SIG-M5 treated with dmso at 0.1 percent for 504 hours (cell line): ENCODE data around the gene SFRP5.
A peak's percentile ranks its signal among the peaks of the same experiment; 100 is the strongest.

Source experiments
- DNase-seq: peaks from one replicate; lab custom pipeline; 2025; ENCODE audit not compliant: unreplicated experiment; lab: John Stamatoyannopoulos, UW

The SFRP5 gene

GRCh38 chr10:97766996-97767924 lies 4.5 kb downstream of the SFRP5 start:
- no peak for DNase-seq

- no peak for DNase-seq
These were observed 5.5 kb downstream of the SFRP5 start for GRCh38 chr10:97766106-97766810.

GRCh38 chr10:97765201-97765600 lies 6.6 kb downstream of the SFRP5 start:
- no peak for DNase-seq

DNA sequence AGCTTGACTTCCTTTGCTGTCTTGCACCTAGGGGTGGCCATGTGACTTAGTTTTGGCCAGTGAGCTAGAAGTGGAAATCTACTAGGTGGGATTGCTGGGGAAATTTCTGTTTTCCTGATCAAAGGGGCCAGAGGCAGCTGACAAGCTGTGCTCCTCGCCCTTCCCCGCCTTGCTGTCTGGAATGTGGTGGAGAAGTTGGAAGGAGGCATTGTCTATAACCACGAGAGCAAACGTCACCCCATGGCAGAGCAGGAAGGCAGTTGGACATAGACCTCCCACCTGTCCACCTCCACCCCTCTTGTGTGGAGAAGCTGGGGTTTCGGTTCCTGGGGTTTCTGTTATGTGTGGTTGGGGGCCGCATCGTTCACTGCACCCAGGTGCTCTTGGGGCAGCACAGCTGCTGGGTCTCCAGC lies 7.3 kb downstream of the SFRP5 start:
- DNase-seq = no peak

GRCh38 chr10:97763947-97764346 lies 7.9 kb downstream of the SFRP5 start:
- DNase-seq = no peak

DNA sequence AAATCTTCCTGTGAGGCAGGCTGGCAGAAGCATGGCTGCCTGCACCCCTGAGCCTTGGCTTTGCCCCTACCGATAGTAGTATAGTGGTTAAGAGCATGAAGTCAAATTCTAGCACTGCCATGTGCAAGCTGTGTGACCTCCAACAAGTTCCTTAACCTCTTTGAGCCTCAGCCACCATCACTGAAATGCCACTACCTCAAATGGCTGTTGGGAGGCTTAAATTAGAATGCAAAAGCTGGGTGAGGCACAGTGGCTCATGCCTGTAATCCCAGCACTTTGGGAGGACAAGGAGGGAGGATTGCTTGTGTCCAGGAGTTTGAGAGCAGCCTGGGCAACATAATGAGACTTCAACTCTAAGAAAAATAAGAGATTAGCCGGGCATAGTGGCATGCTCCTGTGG lies 8.4 kb downstream of the SFRP5 start:
- DNase-seq = no peak

DNA sequence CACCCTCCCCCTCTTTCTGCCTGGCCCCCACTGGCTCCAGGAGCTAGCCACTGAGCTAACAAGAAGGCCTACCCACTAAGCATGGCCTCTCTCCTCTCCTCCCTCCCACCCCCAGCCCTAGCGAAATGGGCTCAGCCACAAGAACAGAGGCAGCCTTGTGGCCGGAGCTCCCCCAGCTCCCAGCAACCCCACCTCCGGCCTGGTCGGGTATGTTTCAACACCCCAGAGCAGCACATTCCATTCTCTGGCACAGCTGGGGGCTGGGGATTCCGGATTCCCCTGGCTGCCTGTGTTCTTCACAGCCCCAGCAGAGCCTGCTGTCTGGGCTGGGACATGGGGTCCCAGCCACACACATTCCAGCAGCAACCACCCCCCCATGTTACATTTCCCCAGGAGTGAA lies 9.0 kb downstream of the SFRP5 start:
- DNase-seq = no peak

DNA sequence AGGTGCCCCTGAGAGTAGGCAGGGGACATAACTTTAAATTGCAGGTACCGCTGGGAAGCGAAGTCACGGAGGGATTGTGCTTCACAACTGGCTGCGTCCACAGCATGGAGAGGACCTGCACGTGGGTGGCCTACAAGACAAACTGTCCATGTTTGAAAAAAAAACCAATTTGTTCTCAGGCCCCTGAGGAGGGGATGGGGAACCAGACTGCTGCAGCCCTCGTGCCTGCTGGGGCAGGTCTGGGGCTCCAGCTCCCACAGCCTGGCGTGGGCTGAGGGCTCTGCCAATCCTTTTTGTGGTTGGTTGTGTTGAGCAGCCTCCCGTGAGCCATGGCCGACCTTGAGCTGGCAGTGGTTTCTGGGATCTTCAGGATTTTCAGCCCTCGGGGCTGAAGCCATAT lies 9.7 kb downstream of the SFRP5 start:
- no peak for DNase-seq

- no peak for DNase-seq
These were observed 10.4 kb downstream of the SFRP5 start for GRCh38 chr10:97761331-97761865.

- DNase-seq = no peak
These were observed 11.1 kb downstream of the SFRP5 start for GRCh38 chr10:97760461-97761257.

DNA sequence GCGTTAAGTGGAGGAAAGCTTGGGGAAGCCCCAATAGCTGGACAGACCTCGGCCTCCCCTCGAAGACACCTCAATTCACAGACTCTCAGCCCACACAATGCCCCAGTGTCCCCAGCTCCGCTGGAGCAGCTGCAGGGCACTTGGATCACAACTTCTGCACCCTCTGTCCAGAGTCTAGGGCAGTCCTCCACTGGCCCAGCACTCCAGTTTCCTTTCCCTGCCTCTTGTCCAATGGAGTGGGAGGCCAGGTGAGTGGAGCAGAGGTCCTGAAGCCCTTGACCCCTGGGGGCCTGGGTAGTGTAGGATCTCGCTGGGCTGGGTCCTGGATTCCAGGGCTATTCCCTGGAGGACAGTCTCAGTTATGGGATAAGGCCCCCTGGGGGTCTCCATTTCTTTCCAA lies 11.9 kb downstream of the SFRP5 start:
- no peak for DNase-seq

DNA sequence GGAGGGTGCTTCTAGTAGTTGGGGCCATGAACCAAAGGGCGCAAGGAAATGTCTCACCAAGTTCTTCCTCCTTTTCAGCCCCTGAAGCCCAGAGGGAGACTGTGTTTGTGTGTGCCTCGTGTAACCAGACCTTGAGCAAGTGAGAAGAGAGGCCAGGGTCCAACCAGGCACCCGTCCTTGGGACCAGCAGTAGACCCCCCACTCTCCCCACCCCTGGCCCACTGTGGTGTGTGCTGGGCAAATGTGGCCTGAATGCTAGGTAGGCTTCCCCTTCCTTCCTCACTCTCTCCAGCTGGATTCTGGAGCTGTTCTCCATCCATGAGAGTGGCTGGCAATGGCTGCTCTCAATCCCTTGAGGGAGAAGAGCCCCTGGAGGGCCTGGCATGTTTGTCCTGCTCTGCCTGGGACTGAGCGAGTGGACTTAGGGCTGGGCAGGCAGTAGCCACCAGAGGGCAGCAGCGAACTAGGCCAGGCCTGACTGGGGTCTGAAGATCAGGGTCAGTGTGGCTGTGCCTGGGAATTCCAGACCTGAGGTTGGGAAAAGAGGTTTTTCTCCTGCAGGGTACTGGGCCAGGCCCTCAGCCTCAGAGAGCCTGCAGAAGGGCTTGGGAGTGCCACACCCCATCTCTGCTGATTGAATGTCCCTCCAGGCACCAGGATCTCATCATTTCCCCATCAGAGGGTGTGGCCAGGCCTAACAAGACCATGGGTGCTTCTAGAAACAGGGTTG lies 12.5 kb downstream of the SFRP5 start:
- DNase-seq = peak; percentile 18

DNA sequence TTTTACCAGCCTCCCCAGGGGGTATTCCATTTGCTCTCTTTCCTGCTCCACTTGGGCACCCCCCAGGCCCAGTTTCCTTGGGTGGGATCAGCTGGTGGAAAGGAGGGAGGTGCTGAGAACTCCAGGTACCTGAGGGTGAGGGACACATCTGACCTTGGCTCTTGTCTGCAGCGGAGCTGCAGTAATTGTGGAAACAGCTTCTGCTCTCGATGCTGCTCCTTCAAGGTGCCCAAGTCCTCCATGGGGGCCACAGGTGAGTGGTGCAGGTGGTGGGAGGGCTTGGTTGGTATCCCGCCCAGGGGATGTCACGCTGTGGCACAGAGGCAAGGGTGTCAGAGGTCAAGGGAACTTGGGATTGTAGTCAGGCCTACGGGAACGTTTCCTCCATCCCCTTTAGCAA lies 14.3 kb downstream of the SFRP5 start:
- no peak for DNase-seq

- DNase-seq = no peak
These were observed 16.1 kb downstream of the SFRP5 start for GRCh38 chr10:97755718-97756117.

DNA sequence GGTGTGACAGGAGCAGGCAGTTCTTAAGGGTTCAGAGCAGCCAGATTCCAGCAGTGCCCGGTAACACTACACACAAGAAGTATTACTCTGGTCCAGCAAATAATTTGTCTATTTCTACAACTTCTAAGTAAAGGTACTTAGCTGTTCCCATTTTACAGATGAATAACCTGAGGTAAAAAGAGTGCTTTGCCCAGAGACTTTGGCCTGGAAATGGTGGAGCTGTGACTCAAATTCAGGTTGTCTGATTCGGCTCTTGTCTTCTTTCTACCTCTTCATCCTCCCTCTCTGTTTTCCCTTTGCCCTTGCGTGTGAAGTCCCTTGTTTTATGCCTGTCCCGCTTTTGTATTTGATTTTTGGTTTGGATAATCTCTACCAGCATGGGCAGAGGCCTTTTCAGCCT lies 17.1 kb downstream of the SFRP5 start:
- DNase-seq = no peak

GRCh38 chr10:97752956-97753355 lies 18.8 kb downstream of the SFRP5 start:
- no peak for DNase-seq

DNA sequence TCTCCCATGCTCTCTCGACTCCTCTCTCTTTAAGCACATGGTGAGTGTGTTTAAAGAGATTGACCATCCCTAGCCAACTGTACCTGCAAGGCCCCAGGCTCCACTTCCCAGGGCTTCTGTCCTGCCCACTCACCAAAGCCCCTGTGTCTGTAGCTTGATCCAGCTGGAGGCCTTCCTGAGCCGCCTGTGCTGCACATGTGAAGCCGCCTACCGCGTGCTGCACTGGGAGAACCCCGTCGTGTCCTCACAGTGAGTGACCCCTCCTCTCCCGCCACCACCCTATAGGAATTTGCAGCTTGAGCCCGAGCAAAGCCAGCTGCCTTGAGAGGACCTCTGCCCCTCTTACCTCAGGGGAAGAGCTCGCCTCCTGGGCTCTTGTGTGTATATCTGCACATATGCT lies 23.7 kb downstream of the SFRP5 start:
- DNase-seq = no peak

DNA sequence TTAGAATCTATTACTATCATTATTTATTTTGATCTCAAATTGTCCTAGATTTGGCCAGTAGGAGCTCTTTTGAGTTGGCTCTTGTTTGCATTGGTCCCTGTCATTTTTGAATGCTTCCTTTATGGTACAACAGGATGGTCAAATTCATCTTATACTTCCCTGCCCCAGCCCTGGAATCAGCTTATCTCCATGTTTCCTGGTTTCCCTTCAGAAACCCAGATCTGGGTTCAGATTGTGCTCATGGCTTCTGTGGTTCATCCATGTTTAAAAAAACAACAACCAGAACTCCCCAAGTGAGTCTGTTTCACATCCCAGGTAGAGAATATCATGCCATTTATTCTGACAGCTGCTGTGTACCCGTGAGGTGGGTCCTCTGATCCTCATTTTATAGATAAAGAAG lies 24.2 kb downstream of the SFRP5 start:
- DNase-seq = no peak

- DNase-seq = no peak
These were observed 27.3 kb downstream of the SFRP5 start for GRCh38 chr10:97744405-97745035.
